CD4-positive, alpha-beta T cell treated with Interferon alpha-2 for 1 hour (primary cell): ENCODE data around the gene TMEM214.
"Not testable (repeated sequence)": the region's sequence is repeated elsewhere in the genome, so short reads cannot be mapped to it uniquely, and the experiment has no call there.

Source experiments
- DNase-seq, 2 donors: peaks; one replicate each; pipeline ENCODE4 v3.0.0-alpha.2; 2020 to 2022

Gene TMEM214

DNA sequence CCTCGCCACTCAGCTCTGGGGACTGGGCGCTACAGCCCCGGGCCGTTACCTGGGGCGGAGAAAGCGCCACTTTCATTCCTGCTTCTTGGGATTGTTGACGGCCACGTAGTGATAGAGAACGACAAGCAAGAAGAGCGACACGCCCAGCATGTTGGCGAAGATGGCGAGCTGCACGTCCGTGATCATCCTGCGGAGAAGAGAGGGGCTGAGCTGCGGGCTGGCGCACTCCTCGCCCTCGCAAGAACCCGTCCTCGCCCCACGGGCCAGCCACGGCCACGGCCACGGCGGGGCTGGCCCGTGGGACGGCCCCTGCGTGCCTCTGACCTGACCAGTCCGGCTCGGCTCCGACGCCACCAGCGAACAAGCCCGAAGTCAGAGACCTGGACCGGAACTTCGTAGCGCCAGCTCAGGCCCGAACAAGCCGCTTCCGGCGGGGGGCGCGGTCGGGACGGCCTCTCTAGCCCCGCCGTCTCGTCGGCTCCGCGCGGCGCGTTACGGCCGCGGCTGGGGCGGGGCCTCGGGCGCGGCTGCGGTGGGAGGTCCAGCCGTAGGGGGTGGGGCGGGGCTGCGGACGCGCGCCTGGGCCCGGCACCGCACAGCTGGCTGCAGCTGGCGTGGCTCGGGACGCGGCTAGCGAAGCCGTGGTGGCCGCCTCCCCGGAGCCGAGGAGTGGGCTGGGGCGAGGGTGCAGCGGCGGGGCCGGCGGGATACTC is 38.7 kb downstream of the TMEM214 start, which contains the start of gene OST4:
Gene OST4, minus strand, starts transcription at position 378 of the 713 bp plus-strand sequence.
- DNase-seq = peak; percentile 89 to 92

DNA sequence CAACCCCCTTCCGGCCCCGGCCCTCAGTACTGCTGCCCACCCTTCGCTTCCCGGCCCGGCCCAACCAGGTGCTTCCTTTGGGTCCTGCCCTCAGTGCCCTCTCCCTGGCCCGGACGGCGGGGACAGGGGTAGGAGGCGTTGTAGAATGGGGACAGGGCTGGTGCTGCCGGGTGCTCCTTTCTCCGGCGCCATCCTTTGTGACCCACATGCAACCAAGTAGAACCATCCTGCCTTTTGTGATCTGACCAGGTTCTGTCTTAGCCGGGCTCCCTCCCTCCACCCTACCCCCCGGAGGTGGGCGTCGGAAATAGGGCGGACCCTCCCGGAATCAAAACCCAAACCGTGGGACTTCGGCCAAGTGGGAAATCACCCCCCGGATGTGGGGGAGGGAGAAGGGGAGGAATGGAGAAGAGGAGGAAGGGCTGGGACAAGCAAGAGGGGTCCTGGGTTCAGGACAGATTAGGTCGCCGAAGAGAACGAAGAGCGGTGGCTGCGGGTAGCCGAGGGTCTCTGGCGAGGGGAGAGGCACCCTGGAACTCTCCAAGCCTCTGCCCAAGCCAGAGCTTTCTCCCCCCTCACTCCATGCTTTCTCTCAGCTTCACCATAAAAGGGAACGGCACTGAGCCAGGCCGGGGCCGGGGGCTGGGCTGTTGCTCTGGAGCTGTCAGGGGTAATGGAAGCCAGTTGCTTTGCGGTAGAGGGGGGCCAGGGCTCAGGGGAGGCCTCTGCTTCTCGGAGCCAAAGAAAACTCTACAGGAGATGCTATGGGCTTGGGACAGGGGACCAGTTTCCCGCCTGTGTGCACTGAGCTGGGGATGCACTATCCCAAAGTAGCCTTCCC is 39.4 kb downstream of the TMEM214 start:
- DNase-seq = peak in 1 of 2 donors; percentile 57

DNA sequence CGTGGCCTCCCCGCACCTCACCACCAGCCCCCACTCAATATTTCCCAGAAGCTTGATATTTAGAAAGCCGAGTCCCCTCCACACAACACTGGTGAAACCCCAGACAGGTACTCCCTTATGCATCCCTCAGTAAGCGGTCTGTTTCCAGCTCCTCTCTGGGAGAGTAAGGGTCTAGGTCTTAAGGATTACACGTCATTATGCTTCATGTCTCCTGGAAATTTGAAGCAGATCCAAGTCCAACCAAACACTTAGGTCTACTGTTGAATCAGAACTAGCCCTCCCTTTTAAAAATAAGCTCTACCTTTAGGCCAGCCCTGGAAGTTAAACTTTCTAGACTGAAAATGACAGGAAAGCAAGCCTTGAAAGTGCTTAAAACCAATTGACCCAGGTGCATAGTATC is 40.2 kb downstream of the TMEM214 start:
- DNase-seq = no peak

DNA sequence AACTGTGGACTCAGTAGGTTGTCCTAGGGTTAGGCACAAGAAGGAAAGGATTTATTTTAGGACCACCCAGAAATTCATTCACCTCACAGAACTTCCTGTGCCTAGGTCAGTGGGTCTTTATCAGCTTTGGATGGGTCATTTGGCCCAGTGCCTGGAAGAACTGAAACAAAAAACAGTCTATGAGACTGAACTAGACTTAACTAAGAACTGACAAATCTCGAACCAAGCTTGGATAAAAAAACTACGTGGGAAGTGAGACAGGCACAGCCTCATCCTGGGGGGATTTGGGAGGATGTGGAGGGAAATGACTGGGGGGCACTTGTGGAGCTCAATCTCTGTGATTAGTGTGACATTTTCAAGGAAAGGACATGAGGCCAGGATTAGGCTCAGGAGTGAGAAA is 41.0 kb downstream of the TMEM214 start:
- no peak for DNase-seq

DNA sequence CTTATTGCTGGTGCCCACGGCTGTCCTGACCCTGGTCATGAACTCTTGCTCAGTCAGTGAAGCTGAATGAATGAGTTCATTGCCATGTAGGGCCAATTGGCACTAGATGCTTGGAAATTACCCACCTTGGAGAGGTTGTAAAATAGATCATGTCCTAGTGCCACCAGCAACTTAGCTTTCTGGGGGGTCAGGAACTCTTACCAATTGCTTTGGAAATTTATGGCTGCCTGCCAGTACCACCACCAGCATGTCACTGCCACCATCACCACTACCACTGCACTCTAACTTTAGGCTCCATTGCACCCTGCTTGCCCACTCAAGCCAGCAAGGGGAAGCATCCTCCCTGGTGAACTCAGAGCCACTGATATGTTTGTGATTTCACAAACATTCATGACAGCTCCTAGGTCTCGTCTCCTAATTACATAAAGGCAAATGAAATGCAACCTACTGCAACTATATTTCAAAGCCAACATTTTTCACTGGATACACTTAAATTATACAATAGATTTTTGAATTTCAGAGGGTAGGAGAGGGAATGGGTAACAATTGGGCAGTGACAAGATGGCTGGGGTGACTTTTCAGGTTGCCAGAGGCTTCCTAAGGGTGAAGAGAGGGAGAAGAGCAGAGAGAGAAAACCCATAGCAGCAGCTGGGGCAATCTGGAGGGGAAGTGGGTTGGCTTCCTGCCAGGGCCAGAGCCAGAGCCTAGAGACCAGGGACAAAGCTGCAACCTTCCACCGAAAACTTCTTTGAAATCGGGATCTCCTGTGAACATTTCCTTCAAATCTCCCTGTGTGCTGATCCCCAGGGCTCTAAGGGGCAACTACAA is 42.2 kb downstream of the TMEM214 start:
- DNase-seq = peak; percentile 29 to 61

DNA sequence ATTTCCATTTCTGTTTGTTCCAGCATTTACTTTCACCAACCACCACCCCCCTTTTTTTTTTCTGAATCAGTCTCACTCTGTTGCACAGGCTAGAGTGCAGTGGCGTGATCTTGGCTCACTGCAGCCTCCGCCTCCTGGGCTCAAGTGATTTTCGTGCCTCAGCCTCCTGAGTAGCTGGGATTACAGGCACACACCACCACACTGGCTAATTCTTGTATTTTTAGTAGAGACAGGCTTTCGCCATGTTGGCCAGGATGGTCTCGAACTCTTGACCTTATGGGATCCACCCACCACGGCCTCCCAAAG is 42.8 kb downstream of the TMEM214 start:
- DNase-seq = not testable (repeated sequence)

DNA sequence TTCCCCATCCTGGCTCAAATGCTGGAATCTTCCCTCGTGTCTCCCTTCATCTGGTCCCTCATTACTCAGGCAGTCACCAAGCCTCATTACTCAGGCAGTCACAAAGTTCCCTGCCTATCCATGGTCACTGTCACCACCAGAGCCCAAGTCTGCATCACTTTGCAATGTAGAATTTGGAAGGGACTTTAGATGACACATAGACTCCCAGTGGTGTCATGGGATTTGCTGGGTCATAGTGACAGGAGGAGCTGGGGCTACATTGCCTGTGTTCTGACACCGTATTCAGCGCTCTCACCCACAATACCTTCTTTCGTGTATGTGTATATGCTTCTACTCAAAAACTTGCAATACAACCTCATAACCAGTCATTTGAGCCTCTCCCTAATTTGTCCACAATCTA is 43.6 kb downstream of the TMEM214 start:
- DNase-seq = no peak

DNA sequence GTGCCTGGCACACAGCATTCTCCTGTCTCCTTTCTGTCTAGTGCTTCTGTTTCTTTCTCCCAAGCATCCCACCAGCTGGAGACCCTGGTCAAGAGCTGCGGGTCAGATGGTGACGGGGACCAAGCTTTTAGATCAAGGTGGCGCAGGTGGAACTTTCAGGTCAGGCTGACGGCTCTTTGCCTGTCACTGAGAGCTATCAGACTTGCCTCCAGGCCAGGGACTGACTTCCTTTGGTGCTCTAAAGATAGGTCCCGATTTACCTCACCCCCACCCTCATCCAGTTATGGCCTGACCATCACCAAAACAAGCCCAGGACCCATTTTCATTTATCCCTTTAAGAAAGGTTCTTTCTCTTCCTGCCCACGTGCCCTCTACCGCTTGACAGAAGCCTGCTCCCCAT is 44.5 kb downstream of the TMEM214 start:
- no peak for DNase-seq

DNA sequence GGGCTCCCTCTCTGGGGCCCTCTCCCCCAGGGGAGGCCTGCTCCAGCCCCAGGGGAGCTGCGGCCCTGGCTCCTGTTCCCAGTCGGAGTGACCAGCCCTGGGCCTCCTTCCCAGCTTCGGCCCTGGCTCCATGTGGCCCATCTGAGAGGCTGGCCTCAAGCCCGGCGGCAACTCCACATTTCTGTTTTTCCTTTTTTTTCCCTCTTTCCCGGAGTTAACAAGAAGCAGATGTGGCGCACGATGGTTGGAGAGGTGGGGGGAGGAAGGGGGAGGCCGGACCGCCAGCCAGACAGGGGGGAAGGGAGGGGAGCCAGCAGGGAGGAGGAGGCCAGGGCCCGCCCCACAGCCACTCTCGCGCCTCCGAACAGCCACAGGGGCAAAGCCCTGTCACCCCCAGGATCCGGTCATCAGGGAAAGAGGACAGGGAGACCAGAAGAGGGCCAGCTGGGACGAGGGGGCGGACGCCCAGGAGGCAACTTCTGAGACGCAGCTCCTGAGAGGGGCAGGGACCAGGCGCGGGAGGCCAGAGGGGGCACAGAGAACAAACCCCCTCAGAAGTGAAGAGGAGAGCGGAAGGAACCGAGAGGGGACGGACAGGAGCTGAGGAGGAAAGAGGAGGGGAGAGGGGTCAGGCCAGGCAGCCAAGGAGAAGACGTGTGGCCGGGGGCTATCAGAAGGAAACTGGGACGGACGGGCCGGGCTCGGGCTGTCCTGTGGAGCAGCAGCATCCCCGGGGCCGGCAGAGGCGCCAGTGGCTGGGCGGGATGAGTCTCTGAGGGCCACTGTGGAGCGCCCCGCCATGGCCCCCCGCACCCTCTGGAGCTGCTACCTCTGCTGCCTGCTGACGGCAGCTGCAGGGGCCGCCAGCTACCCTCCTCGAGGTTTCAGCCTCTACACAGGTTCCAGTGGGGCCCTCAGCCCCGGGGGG is 45.8 kb downstream of the TMEM214 start, which contains the start of gene EMILIN1:
Gene EMILIN1, plus strand, starts transcription at position 349 of the 928 bp plus-strand sequence. Its CDS starts 451 bp downstream, at position 800.
- DNase-seq = no peak

DNA sequence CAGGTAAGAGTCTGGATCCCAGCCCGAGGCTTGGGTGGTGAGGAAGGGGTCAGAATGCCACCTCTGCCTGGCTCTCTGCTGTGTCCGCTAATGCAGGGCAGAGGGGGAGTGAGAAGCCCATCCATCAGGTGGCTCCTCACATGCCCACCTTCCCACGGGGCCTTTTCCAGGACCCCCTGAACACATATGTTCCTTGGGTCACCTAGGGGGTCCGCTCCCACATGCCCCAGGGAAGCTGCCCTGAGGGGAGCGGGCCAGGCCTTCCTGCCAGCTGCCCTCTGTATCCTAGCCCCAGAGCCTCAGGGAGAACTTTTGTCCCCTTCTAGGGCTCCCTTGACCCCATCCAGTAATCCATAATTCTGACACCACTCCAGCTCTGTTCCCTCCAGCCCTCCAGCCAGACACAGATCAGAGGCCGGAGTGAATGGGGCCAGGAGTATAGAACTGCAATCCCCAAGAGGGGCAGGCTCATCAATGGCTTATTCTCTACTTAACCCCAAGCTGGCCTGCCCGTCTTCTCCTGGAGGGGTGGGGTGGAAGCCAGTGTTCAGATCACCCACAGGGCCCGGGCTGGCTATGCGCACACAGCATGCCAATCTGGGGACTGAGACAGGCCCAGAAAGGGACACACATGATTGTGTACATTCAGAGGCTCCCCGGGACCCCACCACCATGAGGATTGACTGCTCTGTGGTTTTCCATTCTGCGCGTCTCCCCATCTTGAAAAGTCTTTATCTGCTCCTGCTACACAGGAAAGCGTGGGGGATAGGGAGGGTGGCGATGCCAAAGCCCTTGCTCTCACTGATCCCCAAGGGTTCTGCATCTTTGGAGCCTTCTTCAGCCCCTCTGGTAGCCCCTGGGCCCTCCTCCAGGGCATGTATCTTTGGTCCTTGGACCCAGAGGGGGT is 46.7 kb downstream of the TMEM214 start:
- DNase-seq = no peak

DNA sequence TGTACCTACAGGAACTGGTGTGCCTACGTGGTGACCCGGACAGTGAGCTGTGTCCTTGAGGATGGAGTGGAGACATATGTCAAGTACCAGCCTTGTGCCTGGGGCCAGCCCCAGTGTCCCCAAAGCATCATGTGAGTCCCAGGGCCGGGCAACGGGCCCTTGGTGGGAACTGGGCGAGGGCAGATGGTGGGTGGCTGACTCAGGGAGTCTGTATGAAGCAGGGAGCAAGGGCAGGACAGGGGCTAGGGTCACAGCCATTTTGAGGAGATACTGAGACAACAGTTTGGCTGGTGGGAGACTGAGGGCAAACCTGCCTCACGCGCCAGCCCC is 47.3 kb downstream of the TMEM214 start:
- DNase-seq = no peak

DNA sequence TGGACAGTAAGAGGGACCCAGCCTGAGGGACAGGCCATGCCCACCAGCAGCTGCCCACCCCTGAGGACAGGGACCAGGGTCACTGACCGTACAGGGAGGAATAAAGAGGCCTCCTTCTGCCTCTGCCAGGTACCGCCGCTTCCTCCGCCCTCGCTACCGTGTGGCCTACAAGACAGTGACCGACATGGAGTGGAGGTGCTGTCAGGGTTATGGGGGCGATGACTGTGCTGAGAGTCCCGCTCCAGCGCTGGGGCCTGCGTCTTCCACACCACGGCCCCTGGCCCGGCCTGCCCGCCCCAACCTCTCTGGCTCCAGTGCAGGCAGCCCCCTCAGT is 47.8 kb downstream of the TMEM214 start:
- no peak for DNase-seq

DNA sequence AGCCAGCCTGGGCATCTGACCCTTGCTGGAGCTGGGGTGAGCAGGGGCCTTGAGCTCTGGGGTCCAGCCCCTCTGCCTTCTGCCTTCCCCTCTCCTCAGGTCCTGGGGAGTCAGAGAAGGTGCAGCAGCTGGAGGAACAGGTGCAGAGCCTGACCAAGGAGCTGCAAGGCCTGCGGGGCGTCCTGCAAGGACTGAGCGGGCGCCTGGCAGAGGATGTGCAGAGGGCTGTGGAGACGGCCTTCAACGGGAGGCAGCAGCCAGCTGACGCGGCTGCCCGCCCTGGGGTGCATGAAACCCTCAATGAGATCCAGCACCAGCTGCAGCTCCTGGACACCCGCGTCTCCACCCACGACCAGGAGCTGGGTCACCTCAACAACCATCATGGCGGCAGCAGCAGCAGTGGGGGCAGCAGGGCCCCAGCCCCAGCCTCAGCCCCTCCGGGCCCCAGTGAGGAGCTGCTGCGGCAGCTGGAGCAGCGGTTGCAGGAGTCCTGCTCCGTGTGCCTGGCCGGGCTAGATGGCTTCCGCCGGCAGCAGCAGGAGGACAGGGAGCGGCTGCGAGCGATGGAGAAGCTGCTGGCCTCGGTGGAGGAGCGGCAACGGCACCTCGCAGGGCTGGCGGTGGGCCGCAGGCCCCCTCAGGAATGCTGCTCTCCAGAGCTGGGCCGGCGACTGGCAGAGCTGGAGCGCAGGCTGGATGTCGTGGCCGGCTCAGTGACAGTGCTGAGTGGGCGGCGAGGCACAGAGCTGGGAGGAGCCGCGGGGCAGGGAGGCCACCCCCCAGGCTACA is 49.4 kb downstream of the TMEM214 start:
- DNase-seq = no peak

DNA sequence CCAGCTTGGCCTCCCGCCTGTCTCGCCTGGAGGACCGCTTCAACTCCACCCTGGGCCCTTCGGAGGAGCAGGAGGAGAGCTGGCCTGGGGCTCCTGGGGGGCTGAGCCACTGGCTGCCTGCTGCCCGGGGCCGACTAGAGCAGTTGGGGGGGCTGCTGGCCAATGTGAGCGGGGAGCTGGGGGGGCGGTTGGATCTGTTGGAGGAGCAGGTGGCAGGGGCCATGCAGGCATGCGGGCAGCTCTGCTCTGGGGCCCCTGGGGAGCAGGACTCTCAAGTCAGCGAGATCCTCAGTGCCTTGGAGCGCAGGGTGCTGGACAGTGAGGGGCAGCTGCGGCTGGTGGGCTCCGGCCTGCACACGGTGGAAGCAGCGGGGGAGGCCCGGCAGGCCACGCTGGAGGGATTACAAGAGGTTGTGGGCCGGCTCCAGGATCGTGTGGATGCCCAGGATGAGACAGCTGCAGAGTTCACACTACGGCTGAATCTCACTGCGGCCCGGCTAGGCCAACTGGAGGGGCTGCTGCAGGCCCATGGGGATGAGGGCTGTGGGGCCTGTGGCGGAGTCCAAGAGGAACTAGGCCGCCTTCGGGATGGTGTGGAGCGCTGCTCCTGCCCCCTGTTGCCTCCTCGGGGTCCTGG is 50.1 kb downstream of the TMEM214 start:
- no peak for DNase-seq

DNA sequence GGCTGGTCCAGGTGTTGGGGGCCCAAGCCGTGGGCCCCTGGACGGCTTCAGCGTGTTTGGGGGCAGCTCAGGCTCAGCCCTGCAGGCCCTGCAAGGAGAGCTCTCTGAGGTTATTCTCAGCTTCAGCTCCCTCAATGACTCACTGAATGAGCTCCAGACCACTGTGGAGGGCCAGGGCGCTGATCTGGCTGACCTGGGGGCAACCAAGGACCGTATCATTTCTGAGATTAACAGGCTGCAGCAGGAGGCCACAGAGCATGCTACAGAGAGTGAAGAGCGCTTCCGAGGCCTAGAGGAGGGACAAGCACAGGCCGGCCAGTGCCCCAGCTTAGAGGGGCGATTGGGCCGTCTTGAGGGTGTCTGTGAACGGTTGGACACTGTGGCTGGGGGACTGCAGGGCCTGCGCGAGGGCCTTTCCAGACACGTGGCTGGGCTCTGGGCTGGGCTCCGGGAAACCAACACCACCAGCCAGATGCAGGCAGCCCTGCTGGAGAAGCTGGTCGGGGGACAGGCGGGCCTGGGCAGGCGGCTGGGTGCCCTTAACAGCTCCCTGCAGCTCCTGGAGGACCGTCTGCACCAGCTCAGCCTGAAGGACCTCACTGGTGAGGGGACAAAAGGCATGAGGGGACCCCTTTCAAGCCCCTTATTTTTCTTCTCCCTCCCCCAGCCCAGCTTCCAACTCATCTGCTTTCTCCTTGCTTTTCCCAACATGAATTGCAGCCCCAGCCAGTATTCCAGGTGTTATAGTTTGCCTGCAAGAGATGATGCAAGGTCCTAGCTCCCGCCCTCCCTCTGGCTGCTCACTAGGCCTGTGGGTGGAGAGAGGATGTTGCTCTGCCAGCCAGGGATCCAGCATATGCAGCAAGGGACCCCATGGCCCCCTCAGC is 50.9 kb downstream of the TMEM214 start:
- no peak for DNase-seq

DNA sequence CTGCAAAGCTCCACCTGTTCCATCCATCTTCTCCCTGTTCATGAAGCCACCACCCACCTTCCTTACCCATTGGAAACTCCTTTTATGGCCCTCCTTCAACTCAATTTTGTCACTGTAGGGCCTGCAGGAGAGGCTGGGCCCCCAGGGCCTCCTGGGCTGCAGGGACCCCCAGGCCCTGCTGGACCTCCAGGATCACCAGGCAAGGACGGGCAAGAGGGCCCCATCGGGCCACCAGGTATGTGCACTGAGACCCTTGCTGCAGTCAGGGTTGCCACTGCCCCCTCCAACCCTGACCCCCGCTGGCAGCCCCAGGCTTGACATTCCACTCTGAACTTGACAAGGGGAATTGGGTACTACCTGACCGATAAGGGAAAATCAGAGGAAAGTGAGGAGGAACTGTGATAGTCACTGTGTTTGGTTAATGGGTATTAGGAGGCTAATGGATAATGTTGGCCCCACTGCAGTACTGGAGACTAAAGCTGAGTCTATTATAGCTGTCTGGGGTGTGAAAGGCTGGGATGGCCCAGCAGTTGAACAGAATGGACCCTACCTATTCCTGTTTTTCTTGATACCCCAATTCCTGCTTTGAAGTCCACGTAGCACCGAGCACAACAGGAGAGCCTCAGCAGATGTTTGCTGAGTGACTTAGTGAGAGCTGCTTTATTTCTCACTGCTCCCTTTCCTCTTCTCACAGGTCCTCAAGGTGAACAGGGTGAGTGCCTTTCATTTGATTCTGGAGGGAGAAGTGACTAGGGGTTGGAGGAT is 51.7 kb downstream of the TMEM214 start:
- DNase-seq = no peak

DNA sequence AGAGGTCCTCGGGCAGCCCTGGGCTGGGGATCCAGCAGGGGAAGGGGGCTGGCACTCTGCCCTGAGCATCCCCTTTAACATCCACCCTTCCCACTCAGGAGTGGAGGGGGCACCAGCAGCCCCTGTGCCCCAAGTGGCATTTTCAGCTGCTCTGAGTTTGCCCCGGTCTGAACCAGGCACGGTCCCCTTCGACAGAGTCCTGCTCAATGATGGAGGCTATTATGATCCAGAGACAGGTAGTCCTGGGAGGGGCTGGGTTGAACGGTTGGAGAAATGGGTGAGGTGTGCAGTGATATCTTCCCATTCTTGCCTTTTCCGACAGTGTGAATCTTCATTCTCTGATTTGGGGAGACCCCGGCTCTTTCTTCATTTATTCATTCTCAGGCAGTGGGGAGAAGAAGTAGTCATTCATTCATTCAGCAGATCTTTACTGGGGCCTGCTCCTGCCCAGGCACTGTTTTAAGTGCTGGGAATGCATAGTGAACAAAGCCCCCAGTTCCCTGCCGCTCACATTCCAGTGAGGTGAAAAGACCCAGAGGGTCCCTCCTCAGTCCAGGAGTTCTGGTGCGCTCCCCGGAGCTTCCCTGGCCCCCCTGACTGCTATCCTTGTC is 52.4 kb downstream of the TMEM214 start:
- DNase-seq = no peak

DNA sequence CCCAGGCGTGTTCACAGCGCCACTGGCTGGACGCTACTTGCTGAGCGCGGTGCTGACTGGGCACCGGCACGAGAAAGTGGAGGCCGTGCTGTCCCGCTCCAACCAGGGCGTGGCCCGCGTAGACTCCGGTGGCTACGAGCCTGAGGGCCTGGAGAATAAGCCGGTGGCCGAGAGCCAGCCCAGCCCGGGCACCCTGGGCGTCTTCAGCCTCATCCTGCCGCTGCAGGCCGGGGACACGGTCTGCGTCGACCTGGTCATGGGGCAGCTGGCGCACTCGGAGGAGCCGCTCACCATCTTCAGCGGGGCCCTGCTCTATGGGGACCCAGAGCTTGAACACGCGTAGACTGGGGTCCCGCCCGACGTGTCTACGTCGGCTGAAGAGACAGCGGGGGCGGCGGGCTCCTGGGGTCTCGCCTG is 52.9 kb downstream of the TMEM214 start:
- DNase-seq = peak; percentile 14 to 29
